D341Med (cell line): ENCODE measurements around the gene AP2B1.

Experiments used
- DNase-seq: peaks from one replicate; pipeline ENCODE4 v3.0.0; 2012; ENCODE audit warnings: low spot score

The AP2B1 gene

GRCh38 chr17:35630530-35631148 lies 43.5 kb downstream of the AP2B1 start:
- DNase-seq: no peak

GRCh38 chr17:35641032-35641431 lies 53.9 kb downstream of the AP2B1 start:
- peak; percentile 53 for DNase-seq

GRCh38 chr17:35645923-35646322 lies 58.8 kb downstream of the AP2B1 start:
- no peak for DNase-seq

- DNase-seq: no peak
Measured at GRCh38 chr17:35651467-35651866, 64.3 kb downstream of the AP2B1 start.

- no peak for DNase-seq
Measured at GRCh38 chr17:35653619-35654361, 66.7 kb downstream of the AP2B1 start.

- no peak for DNase-seq
Measured at GRCh38 chr17:35655303-35655702, 68.2 kb downstream of the AP2B1 start.

GRCh38 chr17:35660902-35661301 lies 73.8 kb downstream of the AP2B1 start:
- DNase-seq: no peak

GRCh38 chr17:35664685-35665084 lies 77.6 kb downstream of the AP2B1 start:
- no peak for DNase-seq

- no peak for DNase-seq
Measured at GRCh38 chr17:35665662-35666061, 78.5 kb downstream of the AP2B1 start.

- DNase-seq: no peak
Measured at GRCh38 chr17:35666070-35666469, 78.9 kb downstream of the AP2B1 start.

GRCh38 chr17:35666967-35667532 lies 79.9 kb downstream of the AP2B1 start:
- no peak for DNase-seq

- no peak for DNase-seq
Measured at GRCh38 chr17:35668802-35669201, 81.7 kb downstream of the AP2B1 start.

- DNase-seq: no peak
Measured at GRCh38 chr17:35674552-35674951, 87.4 kb downstream of the AP2B1 start.

GRCh38 chr17:35676441-35676840 lies 89.3 kb downstream of the AP2B1 start:
- no peak for DNase-seq

- no peak for DNase-seq
Measured at GRCh38 chr17:35679007-35679682, 92.0 kb downstream of the AP2B1 start.

- DNase-seq: no peak
Measured at GRCh38 chr17:35683591-35683990, 96.5 kb downstream of the AP2B1 start.

- DNase-seq: no peak
Measured at GRCh38 chr17:35684055-35684802, 97.1 kb downstream of the AP2B1 start.

- no peak for DNase-seq
Measured at GRCh38 chr17:35692512-35693210, 105.5 kb downstream of the AP2B1 start.

- DNase-seq: no peak
Measured at GRCh38 chr17:35693662-35694061, 106.5 kb downstream of the AP2B1 start.

- no peak for DNase-seq
Measured at GRCh38 chr17:35694906-35695305, 107.8 kb downstream of the AP2B1 start.

- no peak for DNase-seq
Measured at GRCh38 chr17:35695613-35696012, 108.5 kb downstream of the AP2B1 start.

GRCh38 chr17:35698800-35699199 lies 111.7 kb downstream of the AP2B1 start:
- no peak for DNase-seq
